HG02588 (cell line): ENCODE results near the gene MAGI2.

ENCODE experiments used
- ATAC-seq: cut with Tn5 transposase; IDR thresholded peaks from one replicate; pipeline ENCODE4 v1.9.1; 2021; ENCODE audit warnings: mild to moderate bottlenecking, moderate library complexity; ENCODE audit not compliant: unreplicated experiment

Gene MAGI2

GRCh38 chr7:79272938-79273337, 180.5 kb downstream of the MAGI2 start:
- no peak for ATAC-seq

GRCh38 chr7:79272066-79272669, 181.3 kb downstream of the MAGI2 start:
- ATAC-seq = peak; percentile 64

- no peak for ATAC-seq
Observed at GRCh38 chr7:79268730-79269129, 184.7 kb downstream of the MAGI2 start.

- ATAC-seq = no peak
Observed at GRCh38 chr7:79258826-79259225, 194.6 kb downstream of the MAGI2 start.

- no peak for ATAC-seq
Observed at GRCh38 chr7:79257959-79258358, 195.5 kb downstream of the MAGI2 start.

GRCh38 chr7:79245623-79246249, 207.7 kb downstream of the MAGI2 start:
- no peak for ATAC-seq

- ATAC-seq = no peak
Observed at GRCh38 chr7:79244482-79244881, 209.0 kb downstream of the MAGI2 start.

- no peak for ATAC-seq
Observed at GRCh38 chr7:79241288-79242060, 212.0 kb downstream of the MAGI2 start.

- no peak for ATAC-seq
Observed at GRCh38 chr7:79240413-79240812, 213.1 kb downstream of the MAGI2 start.

GRCh38 chr7:79236352-79237028, 217.0 kb downstream of the MAGI2 start:
- no peak for ATAC-seq

- ATAC-seq = no peak
Observed at GRCh38 chr7:79227044-79227443, 226.4 kb downstream of the MAGI2 start.

- no peak for ATAC-seq
Observed at GRCh38 chr7:79221211-79221610, 232.3 kb downstream of the MAGI2 start.

- ATAC-seq = no peak
Observed at GRCh38 chr7:79217976-79218626, 235.4 kb downstream of the MAGI2 start.

GRCh38 chr7:79217468-79217867, 236.0 kb downstream of the MAGI2 start:
- ATAC-seq = no peak

- no peak for ATAC-seq
Observed at GRCh38 chr7:79216236-79216635, 237.2 kb downstream of the MAGI2 start.

GRCh38 chr7:79212334-79212733, 241.1 kb downstream of the MAGI2 start:
- ATAC-seq = no peak

- ATAC-seq = no peak
Observed at GRCh38 chr7:79211724-79212123, 241.7 kb downstream of the MAGI2 start.

- ATAC-seq = no peak
Observed at GRCh38 chr7:79199961-79200360, 253.5 kb downstream of the MAGI2 start.

GRCh38 chr7:79199266-79199665, 254.2 kb downstream of the MAGI2 start:
- no peak for ATAC-seq

- ATAC-seq = no peak
Observed at GRCh38 chr7:79185605-79186004, 267.9 kb downstream of the MAGI2 start.

- ATAC-seq = no peak
Observed at GRCh38 chr7:79182283-79182682, 271.2 kb downstream of the MAGI2 start.
